NOMO-1 treated with dmso at 0.1 percent for 144 hours (cell line): Measurements from ENCODE around the gene CARD16.

ENCODE experiments used
- DNase-seq: peaks from one replicate; lab custom pipeline; 2025; ENCODE audit not compliant: unreplicated experiment; lab: John Stamatoyannopoulos, UW

The CARD16 gene

DNA sequence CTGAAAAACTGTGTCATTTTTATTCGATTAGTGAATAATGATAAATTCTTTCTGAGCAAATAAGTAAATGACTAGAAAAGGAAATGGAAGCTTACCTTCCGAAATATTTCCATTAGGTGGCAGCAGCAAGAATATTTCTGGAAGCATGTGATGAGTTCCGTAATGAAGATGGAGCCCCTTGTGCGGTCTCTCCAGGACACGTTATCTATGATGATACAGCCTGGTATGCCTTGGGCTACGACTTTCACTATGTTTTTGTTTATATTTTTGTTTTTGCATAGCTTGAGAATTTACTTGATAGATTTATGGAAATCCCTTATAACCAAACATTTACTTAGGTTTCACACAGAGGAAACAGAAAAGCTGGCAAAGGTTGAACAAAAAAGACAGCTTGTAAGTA lies 47.8 kb downstream of the CARD16 start:
- DNase-seq = no peak

DNA sequence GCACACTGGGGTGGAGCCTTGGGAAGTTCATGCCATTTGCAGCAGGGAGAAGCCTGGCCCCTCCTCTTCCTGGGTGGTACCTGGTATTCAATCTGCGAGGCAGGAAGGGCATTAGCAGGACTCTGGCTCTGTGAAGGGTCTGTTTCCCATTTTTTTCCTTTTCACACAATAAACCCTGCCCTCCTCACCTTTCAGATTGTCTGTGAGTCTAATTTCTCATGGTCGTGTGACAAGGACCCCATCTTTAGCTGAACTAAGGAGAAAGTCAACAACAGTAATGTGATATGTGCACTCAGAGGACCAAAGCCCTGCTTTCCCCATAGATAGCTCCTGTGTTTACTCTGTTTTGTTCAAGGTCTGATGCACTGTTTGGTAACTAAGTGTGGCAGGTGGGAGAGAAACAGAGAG lies 50.1 kb downstream of the CARD16 start:
- no peak for DNase-seq

DNA sequence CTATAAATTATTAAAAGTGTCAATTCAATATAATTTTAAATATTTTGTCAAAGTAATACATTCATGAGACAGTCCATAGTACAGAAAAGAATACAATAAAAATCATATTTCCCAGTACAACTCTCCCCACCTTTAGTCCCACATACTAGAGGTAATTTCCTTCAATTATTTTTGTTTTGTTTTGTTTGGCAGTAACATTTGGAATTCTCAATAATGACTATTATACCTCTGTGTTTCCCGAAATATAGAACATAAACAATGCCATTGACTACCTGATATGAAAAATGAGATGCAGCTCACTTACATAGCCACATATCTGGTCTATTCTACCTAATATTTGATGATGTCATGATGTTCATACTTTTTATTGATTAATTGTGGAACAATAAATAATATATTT lies 52.4 kb downstream of the CARD16 start:
- DNase-seq = no peak

DNA sequence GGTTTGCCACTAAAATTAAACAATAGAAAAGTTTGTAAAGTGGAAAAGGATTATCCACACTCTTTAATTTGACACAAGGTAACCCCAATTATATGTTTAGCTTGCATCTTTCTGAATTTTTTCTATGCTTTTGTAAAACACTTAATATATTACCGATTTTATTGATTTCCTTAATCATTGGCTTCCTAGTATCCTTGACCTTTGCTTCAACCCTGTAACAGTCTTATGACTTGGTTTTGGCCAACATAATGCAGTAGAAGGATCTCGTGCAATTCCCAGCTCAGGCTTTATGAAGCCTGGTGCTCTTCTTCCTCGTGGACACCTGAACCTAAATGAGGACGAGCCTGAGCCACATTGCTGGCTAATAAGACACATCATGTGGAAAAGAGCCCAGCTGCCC lies 53.1 kb downstream of the CARD16 start:
- no peak for DNase-seq
